MM.1S (cell line): ENCODE results near the gene PPA1.

Source experiments
- EZH2 ChIP-seq: fragments of 300-600 bp; sonication (generic); optimal IDR thresholded peaks from 2 replicates; pipeline ENCODE3; 2017; ENCODE audit warnings: low read depth, mild to moderate bottlenecking, antibody characterized with exemption, low read length, mixed read lengths
- TF ChIP-seq, protein P1 (sequence below): fragments of 300-600 bp; sonication (generic); IDR thresholded peaks from 2 replicates; pipeline ENCODE4 v1.5.1; 2016; ENCODE audit warnings: antibody characterized with exemption, low read length, mixed read lengths

GRCh38 chr10:70253878-70254765 lies 20.9 kb upstream of the PPA1 start:
- TF ChIP-seq, protein P1, sequence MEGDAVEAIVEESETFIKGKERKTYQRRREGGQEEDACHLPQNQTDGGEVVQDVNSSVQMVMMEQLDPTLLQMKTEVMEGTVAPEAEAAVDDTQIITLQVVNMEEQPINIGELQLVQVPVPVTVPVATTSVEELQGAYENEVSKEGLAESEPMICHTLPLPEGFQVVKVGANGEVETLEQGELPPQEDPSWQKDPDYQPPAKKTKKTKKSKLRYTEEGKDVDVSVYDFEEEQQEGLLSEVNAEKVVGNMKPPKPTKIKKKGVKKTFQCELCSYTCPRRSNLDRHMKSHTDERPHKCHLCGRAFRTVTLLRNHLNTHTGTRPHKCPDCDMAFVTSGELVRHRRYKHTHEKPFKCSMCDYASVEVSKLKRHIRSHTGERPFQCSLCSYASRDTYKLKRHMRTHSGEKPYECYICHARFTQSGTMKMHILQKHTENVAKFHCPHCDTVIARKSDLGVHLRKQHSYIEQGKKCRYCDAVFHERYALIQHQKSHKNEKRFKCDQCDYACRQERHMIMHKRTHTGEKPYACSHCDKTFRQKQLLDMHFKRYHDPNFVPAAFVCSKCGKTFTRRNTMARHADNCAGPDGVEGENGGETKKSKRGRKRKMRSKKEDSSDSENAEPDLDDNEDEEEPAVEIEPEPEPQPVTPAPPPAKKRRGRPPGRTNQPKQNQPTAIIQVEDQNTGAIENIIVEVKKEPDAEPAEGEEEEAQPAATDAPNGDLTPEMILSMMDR, result no peak
- TF ChIP-seq EZH2, result no peak
